Panc1 (cell line): ENCODE measurements around the gene KRT15.

Source experiments
- CTCF ChIP-seq: fragments of 450-650 bp; IDR thresholded peaks from 2 replicates; pipeline ENCODE4 v1.5.1; 2017; ENCODE audit warnings: mild to moderate bottlenecking
- POLR2AphosphoS5 ChIP-seq: IDR thresholded peaks from 2 replicates; pipeline ENCODE4 v1.6.1; 2012; ENCODE audit warnings: mild to moderate bottlenecking, low read depth, low read length, moderate library complexity
- REST ChIP-seq, 2 experiments: IDR thresholded peaks; 2 replicates each; pipeline ENCODE4 v1.6.1; 2011 to 2012; ENCODE audit warnings: low read depth in 2 of 2, control low read depth in 1 of 2, low read length in 1 of 2, mild to moderate bottlenecking in 1 of 2, moderate library complexity in 1 of 2; ENCODE audit not compliant: insufficient read depth in 1 of 2
- SIN3A ChIP-seq: IDR thresholded peaks from 2 replicates; pipeline ENCODE4 v1.6.1; 2012; ENCODE audit warnings: low read depth, mild to moderate bottlenecking, low read length, moderate library complexity, borderline replicate concordance; ENCODE audit not compliant: insufficient read depth
- TCF7L2 ChIP-seq: IDR thresholded peaks from 2 replicates; pipeline ENCODE4 v1.6.1; 2011; ENCODE audit warnings: mild to moderate bottlenecking, low read depth, low read length, inconsistent platforms

GRCh38 chr17:41538565-41538991 lies 19.9 kb upstream of the KRT15 start:
- TF ChIP-seq CTCF, result no peak
- TF ChIP-seq POLR2AphosphoS5, result no peak
- no peak for TF ChIP-seq TCF7L2
- no peak for TF ChIP-seq REST (IDR thresholded peaks at IDR 0.05; ENCODE audit: insufficient read depth in 1 of 2, low read depth in 2 of 2, low read length in 1 of 2)
- TF ChIP-seq SIN3A, result no peak
